Measurements from ENCODE around the gene COL6A2. TPM values are rescaled to one million over a fixed set of nuclear protein-coding genes. Genes with fewer than 3 reads are reported as not detected.
"Not testable (repeated sequence)": the region's sequence is repeated elsewhere in the genome, so short reads cannot be mapped to it uniquely, and the experiment has no call there.

Gene COL6A2
- total RNA-seq, 1 donor from 2014 or later, result 5.2 TPM

DNA sequence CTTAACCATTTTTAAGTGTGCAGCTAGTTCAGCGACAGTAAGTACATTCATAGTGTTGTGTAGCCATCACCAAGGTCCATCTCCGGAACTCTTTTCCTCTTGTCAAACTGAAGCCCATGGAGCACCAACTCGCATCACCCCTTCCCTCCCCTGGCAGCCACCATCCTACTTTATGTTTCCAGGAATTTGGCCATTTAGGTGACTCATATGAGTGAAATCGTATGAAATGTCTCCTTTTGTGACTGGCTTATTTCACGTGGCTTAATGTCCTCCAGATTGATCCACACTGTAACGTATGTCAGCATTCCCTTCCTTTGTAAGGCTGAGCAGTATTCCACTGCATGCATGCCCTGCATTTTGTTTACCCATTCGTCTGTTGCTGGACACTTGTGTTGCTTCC lies 2.5 kb downstream of the COL6A2 start:
- no peak overlapping the region for H2AFZ ChIP-seq (replicated peaks)
- H3K9me3 ChIP-seq (ENCODE audit: low read depth), result peaks cover 8% of the 10 kb centered on the region
- H3K79me2 ChIP-seq (ENCODE audit: low read depth), result no peaks in the 10 kb centered on the region
- H3F3A ChIP-seq (ENCODE audit: low read depth), result no peaks in the 10 kb centered on the region
- no peaks in the 10 kb centered on the region for H4K20me1 ChIP-seq (ENCODE audit: low read depth)
- no peak overlapping the region for H3K9ac ChIP-seq
- H3K9me3 Mint-ChIP-seq, result peaks cover 34% of the 10 kb centered on the region
- no peak overlapping the region for H3K4me3 ChIP-seq
- H3K4me1 ChIP-seq, result no peaks in the 10 kb centered on the region
- no peak for TF ChIP-seq EZH2 (IDR thresholded peaks at IDR 0.05)
- TF ChIP-seq, protein P1, sequence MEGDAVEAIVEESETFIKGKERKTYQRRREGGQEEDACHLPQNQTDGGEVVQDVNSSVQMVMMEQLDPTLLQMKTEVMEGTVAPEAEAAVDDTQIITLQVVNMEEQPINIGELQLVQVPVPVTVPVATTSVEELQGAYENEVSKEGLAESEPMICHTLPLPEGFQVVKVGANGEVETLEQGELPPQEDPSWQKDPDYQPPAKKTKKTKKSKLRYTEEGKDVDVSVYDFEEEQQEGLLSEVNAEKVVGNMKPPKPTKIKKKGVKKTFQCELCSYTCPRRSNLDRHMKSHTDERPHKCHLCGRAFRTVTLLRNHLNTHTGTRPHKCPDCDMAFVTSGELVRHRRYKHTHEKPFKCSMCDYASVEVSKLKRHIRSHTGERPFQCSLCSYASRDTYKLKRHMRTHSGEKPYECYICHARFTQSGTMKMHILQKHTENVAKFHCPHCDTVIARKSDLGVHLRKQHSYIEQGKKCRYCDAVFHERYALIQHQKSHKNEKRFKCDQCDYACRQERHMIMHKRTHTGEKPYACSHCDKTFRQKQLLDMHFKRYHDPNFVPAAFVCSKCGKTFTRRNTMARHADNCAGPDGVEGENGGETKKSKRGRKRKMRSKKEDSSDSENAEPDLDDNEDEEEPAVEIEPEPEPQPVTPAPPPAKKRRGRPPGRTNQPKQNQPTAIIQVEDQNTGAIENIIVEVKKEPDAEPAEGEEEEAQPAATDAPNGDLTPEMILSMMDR (IDR thresholded peaks at IDR 0.05), result no peak
- no peak overlapping the region for H3K27ac ChIP-seq
- peaks cover 11% of the 10 kb centered on the region for H3K36me3 Mint-ChIP-seq
- H3K36me3 ChIP-seq, result no peaks in the 10 kb centered on the region
- H3K4me1 Mint-ChIP-seq, result peaks cover 5% of the 10 kb centered on the region
- peak overlapping the region; percentile 21 for H3K4me3 Mint-ChIP-seq
- no peak for DNase-seq (ENCODE audit: low spot score)
- H3K27me3 ChIP-seq, result peaks cover 60% of the 10 kb centered on the region
- no peak overlapping the region for H3K27ac Mint-ChIP-seq
- no peak overlapping the region for H3K4me2 ChIP-seq
- H3K27me3 Mint-ChIP-seq (ENCODE audit: insufficient read depth, low read depth), result peaks cover 13% of the 10 kb centered on the region

DNA sequence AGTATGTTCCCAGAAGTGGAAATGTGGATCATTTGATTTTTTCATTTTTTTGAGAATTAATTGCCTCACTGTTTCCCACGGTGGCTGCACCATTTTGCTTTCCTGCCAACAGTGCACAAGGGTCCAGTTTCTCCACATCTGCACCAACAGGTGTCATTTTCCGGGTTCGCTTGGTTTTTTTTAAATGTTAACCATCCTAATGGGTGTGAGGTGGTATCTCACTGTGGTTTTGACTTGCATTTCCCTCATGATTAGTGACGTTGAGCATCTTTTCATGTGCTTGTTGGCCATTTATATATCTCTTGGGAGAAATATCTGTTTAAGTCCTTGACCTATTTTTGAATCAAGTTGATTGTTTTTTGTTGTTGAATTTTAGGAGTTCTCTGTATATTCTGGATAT lies 3.0 kb downstream of the COL6A2 start:
- Histone ChIP-seq H3K4me2 (no peak overlapping the region), H4K20me1 (ENCODE audit: low read depth) (no peaks in the 10 kb centered on the region), H3K79me2 (ENCODE audit: low read depth) (no peaks in the 10 kb centered on the region), H3K27ac (no peak overlapping the region), H3K9ac (no peak overlapping the region), H3K36me3 (no peaks in the 10 kb centered on the region), H3K9me3 (ENCODE audit: low read depth) (peaks cover 8% of the 10 kb centered on the region), H3F3A (ENCODE audit: low read depth) (no peaks in the 10 kb centered on the region), H3K27me3 (peaks cover 60% of the 10 kb centered on the region), H2AFZ (replicated peaks) (no peak overlapping the region), H3K4me1 (no peaks in the 10 kb centered on the region), H3K4me3 (no peak overlapping the region)
- H3K9me3 Mint-ChIP-seq, result peaks cover 39% of the 10 kb centered on the region
- H3K4me1 Mint-ChIP-seq, result peaks cover 5% of the 10 kb centered on the region
- no peak for TF ChIP-seq EZH2phosphoT487 (IDR thresholded peaks at IDR 0.05)
- TF ChIP-seq, protein P1 (IDR thresholded peaks at IDR 0.05), result no peak
- no peak for TF ChIP-seq EZH2 (IDR thresholded peaks at IDR 0.05)
- peak overlapping the region; percentile 21 for H3K4me3 Mint-ChIP-seq
- no peak overlapping the region for H3K27ac Mint-ChIP-seq
- no peak for DNase-seq (ENCODE audit: low spot score)
- H3K36me3 Mint-ChIP-seq, result peaks cover 11% of the 10 kb centered on the region
- peaks cover 13% of the 10 kb centered on the region for H3K27me3 Mint-ChIP-seq (ENCODE audit: insufficient read depth, low read depth)

DNA sequence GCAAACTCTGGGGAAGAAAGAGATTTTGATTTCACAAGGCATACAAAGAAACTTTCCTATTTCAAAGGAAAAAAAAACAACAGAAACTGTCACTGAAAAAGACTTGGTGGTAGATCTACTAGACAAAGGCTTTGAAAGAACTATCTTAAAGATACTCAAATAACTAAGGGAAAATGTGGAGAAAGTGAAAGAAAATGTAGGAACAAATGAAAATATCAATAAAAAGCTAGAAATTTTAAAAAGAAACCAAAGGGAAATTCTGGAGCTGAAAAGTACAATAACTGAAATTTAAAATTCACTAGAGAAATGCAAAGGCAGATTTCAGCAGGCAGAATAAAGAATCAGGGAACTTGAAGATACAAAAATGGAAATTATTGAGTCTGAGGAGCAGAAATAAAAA lies 6.2 kb downstream of the COL6A2 start:
- Mint-ChIP-seq H3K9me3 (peaks cover 60% of the 10 kb centered on the region), H3K4me1 (peaks cover 2% of the 10 kb centered on the region), H3K36me3 (peaks cover 15% of the 10 kb centered on the region), H3K27ac (no peak overlapping the region), H3K4me3 (no peak overlapping the region), H3K27me3 (ENCODE audit: insufficient read depth, low read depth) (peaks cover 3% of the 10 kb centered on the region)
- Histone ChIP-seq H2AFZ (replicated peaks) (no peak overlapping the region), H3F3A (ENCODE audit: low read depth) (peaks cover 5% of the 10 kb centered on the region), H3K4me2 (no peak overlapping the region), H3K9ac (no peak overlapping the region), H3K79me2 (ENCODE audit: low read depth) (no peaks in the 10 kb centered on the region), H3K4me3 (no peak overlapping the region), H3K9me3 (ENCODE audit: low read depth) (peaks cover 8% of the 10 kb centered on the region), H3K27me3 (peaks cover 30% of the 10 kb centered on the region), H3K36me3 (no peaks in the 10 kb centered on the region), H4K20me1 (ENCODE audit: low read depth) (no peaks in the 10 kb centered on the region), H3K4me1 (no peaks in the 10 kb centered on the region), H3K27ac (no peak overlapping the region)
- DNase-seq (ENCODE audit: low spot score), result no peak
- TF ChIP-seq, protein P1 (IDR thresholded peaks at IDR 0.05), result no peak
- TF ChIP-seq EZH2phosphoT487 (IDR thresholded peaks at IDR 0.05) (no peak), EZH2 (IDR thresholded peaks at IDR 0.05) (no peak)

DNA sequence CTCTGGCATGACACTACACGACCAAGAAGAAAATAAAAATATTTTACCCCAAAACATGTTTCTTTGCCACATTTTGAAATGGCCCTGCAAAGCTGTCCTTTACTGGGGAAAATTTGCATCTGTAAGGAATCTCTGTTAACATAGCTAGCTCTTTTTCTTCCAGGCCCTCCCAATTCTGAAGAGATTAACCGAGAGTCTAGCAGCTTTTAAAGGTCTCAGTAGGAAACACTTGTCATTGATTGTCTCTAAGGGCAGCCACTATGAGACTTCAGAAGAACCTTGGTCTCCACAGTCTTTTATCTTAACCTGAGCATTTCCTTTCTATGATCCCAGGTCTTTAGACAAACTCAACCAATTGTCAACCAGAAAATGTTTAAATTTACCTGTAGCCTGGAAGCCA lies 9.5 kb downstream of the COL6A2 start:
- H3F3A ChIP-seq (ENCODE audit: low read depth); H3K4me2 ChIP-seq; H3K9me3 ChIP-seq (ENCODE audit: low read depth); H3K4me3 Mint-ChIP-seq; H3K36me3 Mint-ChIP-seq; H3K79me2 ChIP-seq (ENCODE audit: low read depth); DNase-seq (ENCODE audit: low spot score); H3K27me3 ChIP-seq; H3K27ac ChIP-seq; H3K27me3 Mint-ChIP-seq (ENCODE audit: insufficient read depth, low read depth); H2AFZ ChIP-seq (replicated peaks); H3K27ac Mint-ChIP-seq; H3K9ac ChIP-seq; H4K20me1 ChIP-seq (ENCODE audit: low read depth); H3K4me3 ChIP-seq; H3K4me1 ChIP-seq; H3K36me3 ChIP-seq; H3K4me1 Mint-ChIP-seq: not testable (repeated sequence)
- peaks cover 46% of the 10 kb centered on the region for H3K9me3 Mint-ChIP-seq

Data from neural progenitor cell (in vitro differentiated cells).